H9 (cell line): Measurements from ENCODE around the gene HEATR1. TPM values are rescaled to one million over a fixed set of nuclear protein-coding genes. Genes with fewer than 3 reads are reported as not detected.

Experiments
- DNase-seq: peaks from one replicate; pipeline ENCODE4 v3.0.0-alpha.2; 2017
- H2AFZ ChIP-seq: one replicate; pipeline ENCODE4 v1.6.1; 2013; ENCODE audit warnings: mild to moderate bottlenecking, low read length, control low read depth, moderate library complexity
- H2AK5ac ChIP-seq: 2 replicates; pipeline ENCODE4 v1.6.1; 2013; ENCODE audit warnings: low read length, control low read depth, mixed read lengths; ENCODE audit not compliant: insufficient read length
- H2BK120ac ChIP-seq: one replicate; pipeline ENCODE4 v1.6.1; 2013; ENCODE audit warnings: low read depth, mild to moderate bottlenecking, low read length, control low read depth, inconsistent platforms; ENCODE audit not compliant: poor library complexity, severe bottlenecking
- H2BK12ac ChIP-seq: 2 replicates; pipeline ENCODE4 v1.6.1; 2013; ENCODE audit warnings: low read length, control low read depth, mixed read lengths, low read depth; ENCODE audit not compliant: insufficient read length
- H2BK15ac ChIP-seq: 2 replicates; pipeline ENCODE4 v1.6.1; 2013; ENCODE audit warnings: low read depth, low read length, control low read depth
- H2BK20ac ChIP-seq: one replicate; pipeline ENCODE4 v1.6.1; 2013; ENCODE audit warnings: low read depth, mild to moderate bottlenecking, low read length, control low read depth, inconsistent platforms; ENCODE audit not compliant: poor library complexity, severe bottlenecking
- H2BK5ac ChIP-seq: 2 replicates; pipeline ENCODE4 v1.6.1; 2013; ENCODE audit warnings: low read length, control low read depth, mixed read lengths; ENCODE audit not compliant: insufficient read length
- H3K14ac ChIP-seq: 2 replicates; pipeline ENCODE4 v1.6.1; 2013; ENCODE audit warnings: low read length, control low read depth; ENCODE audit not compliant: insufficient read depth
- H3K18ac ChIP-seq: 2 replicates; pipeline ENCODE4 v1.6.1; 2013; ENCODE audit warnings: low read depth, mild to moderate bottlenecking, mixed read lengths, low read length, control low read depth; ENCODE audit not compliant: insufficient read length
- H3K23ac ChIP-seq: 2 replicates; pipeline ENCODE4 v1.6.1; 2013; ENCODE audit warnings: low read length, control low read depth, mixed read lengths, low read depth; ENCODE audit not compliant: insufficient read length
- H3K23me2 ChIP-seq: 2 replicates; pipeline ENCODE4 v1.6.1; 2013; ENCODE audit warnings: low read depth, mild to moderate bottlenecking, mixed read lengths, low read length, control low read depth; ENCODE audit not compliant: insufficient read length, poor library complexity, severe bottlenecking
- H3K27ac ChIP-seq: 2 replicates; pipeline ENCODE4 v1.5.1; 2013; ENCODE audit warnings: low read length, control low read depth, mixed read lengths, low read depth; ENCODE audit not compliant: insufficient read length
- H3K27me3 ChIP-seq: 2 replicates; pipeline ENCODE4 v1.6.1; 2013; ENCODE audit warnings: low read length, control low read depth, inconsistent platforms; ENCODE audit not compliant: insufficient read depth
- H3K4ac ChIP-seq: 2 replicates; pipeline ENCODE4 v1.6.1; 2013; ENCODE audit warnings: low read depth, mild to moderate bottlenecking, control low read depth, inconsistent platforms, low read length, moderate library complexity
- H3K4me1 ChIP-seq: 2 replicates; pipeline ENCODE4 v1.6.1; 2013; ENCODE audit warnings: low read length, control low read depth, inconsistent platforms; ENCODE audit not compliant: insufficient read depth
- H3K4me2 ChIP-seq: 2 replicates; pipeline ENCODE4 v1.6.1; 2013; ENCODE audit warnings: low read length, control low read depth, mixed read lengths; ENCODE audit not compliant: insufficient read length, insufficient read depth
- H3K56ac ChIP-seq: 2 replicates; pipeline ENCODE4 v1.6.1; 2013; ENCODE audit warnings: low read depth, mild to moderate bottlenecking, mixed read lengths, low read length, control low read depth; ENCODE audit not compliant: insufficient read length
- H3K79me1 ChIP-seq: 2 replicates; pipeline ENCODE4 v1.6.1; 2013; ENCODE audit warnings: low read depth, mild to moderate bottlenecking, moderate library complexity, low read length, control low read depth, inconsistent platforms; ENCODE audit not compliant: insufficient read depth, poor library complexity, severe bottlenecking
- H3K79me2 ChIP-seq: 2 replicates; pipeline ENCODE4 v1.6.1; 2013; ENCODE audit warnings: low read length, control low read depth, inconsistent platforms; ENCODE audit not compliant: insufficient read depth
- H3K9ac ChIP-seq: 2 replicates; pipeline ENCODE4 v1.6.1; 2013; ENCODE audit warnings: low read length, control low read depth, mixed read lengths; ENCODE audit not compliant: insufficient read length; ENCODE audit errors: extremely low read depth
- H3K9me3 ChIP-seq: one replicate; pipeline ENCODE4 v1.6.1; 2013; ENCODE audit warnings: low read depth, low read length, inconsistent platforms; ENCODE audit not compliant: control insufficient read depth
- H3T11ph ChIP-seq: one replicate; pipeline ENCODE4 v1.6.1; 2013; ENCODE audit warnings: mild to moderate bottlenecking, low read length, control low read depth, inconsistent platforms
- H4K20me1 ChIP-seq: one replicate; pipeline ENCODE4 v1.6.1; 2013; ENCODE audit not compliant: control insufficient read depth, insufficient read length, insufficient read depth
- H4K5ac ChIP-seq: 2 replicates; pipeline ENCODE4 v1.6.1; 2013; ENCODE audit warnings: low read depth, mild to moderate bottlenecking, mixed read lengths, low read length, control low read depth; ENCODE audit not compliant: insufficient read length
- H4K8ac ChIP-seq: replicated peaks from 2 replicates; pipeline ENCODE4 v1.6.1; 2013; ENCODE audit warnings: low read length, control low read depth, mixed read lengths, low read depth; ENCODE audit not compliant: insufficient read length
- H4K91ac ChIP-seq: 2 replicates; pipeline ENCODE4 v1.6.1; 2013; ENCODE audit warnings: low read depth, mild to moderate bottlenecking, moderate library complexity, mixed read lengths, low read length, control low read depth; ENCODE audit not compliant: insufficient read length
- H3K27ac Mint-ChIP-seq, 3 experiments: 2 replicates in 2 of 3; 3 replicates in 1 of 3; pipeline ENCODE4 v1.8.0; 2020 to 2021; ENCODE audit warnings: mixed read lengths in 3 of 3, mild to moderate bottlenecking in 1 of 3, moderate library complexity in 1 of 3
- H3K27me3 Mint-ChIP-seq: 2 replicates; pipeline ENCODE4 v1.8.0; 2021; ENCODE audit warnings: low read depth, mild to moderate bottlenecking, moderate library complexity, mixed read lengths
- H3K36me3 Mint-ChIP-seq, 3 experiments: 2 replicates in 2 of 3; 3 replicates in 1 of 3; pipeline ENCODE4 v1.8.0; 2020 to 2021; ENCODE audit warnings: low read depth in 3 of 3, mixed read lengths in 3 of 3; ENCODE audit not compliant: insufficient read depth in 1 of 3
- H3K4me1 Mint-ChIP-seq, 2 experiments: 2 replicates each; pipeline ENCODE4 v1.8.0; 2020; ENCODE audit warnings: mixed read lengths in 2 of 2
- H3K4me3 Mint-ChIP-seq, 2 experiments: 2 replicates in 1 of 2; 3 replicates in 1 of 2; pipeline ENCODE4 v1.8.0; 2020 to 2021; ENCODE audit warnings: mild to moderate bottlenecking in 2 of 2, mixed read lengths in 2 of 2, moderate library complexity in 1 of 2
- H3K9me3 Mint-ChIP-seq, 2 experiments: 2 replicates in 1 of 2; 3 replicates in 1 of 2; pipeline ENCODE4 v1.8.0; 2020; ENCODE audit warnings: mild to moderate bottlenecking in 2 of 2, mixed read lengths in 2 of 2, moderate library complexity in 1 of 2
- CTCF ChIP-seq: fragments of 200-600 bp; sonication (generic); conservative IDR thresholded peaks from 3 replicates; pipeline ENCODE4 v1.8.0; 2021; ENCODE audit warnings: antibody characterized with exemption, mild to moderate bottlenecking
- WGBS: extraction: QIAGEN DNeasy Blood & Tissue Kit; methylation state at CpG from one replicate; pipeline ENCODE4 v1.1.7; 2013; ENCODE audit warnings: missing lambda C conversion rate, low lambda C conversion rate, mixed read lengths; ENCODE audit not compliant: insufficient read length; ENCODE audit errors: extremely low coverage; 5-methylcytosine and 5-hydroxymethylcytosine counted together
- total RNA-seq: library from RNA; stranded (reverse); gene quantifications from 2 replicates; pipeline ENCODE4 v1.2.1, GENCODE V29; 2021

Gene HEATR1
- total RNA-seq, 1 experiment from 2014 or later: 88.2 TPM

GRCh38 chr1:236524142-236524894 is 80.0 kb downstream of the HEATR1 start:
- Histone ChIP-seq H3K4me2 (peak overlapping the region; percentile 84), H3K27ac (no peak overlapping the region)

More at GRCh38 chr1:236524142-236524894, 80.0 kb downstream of the HEATR1 start:
- H2AK5ac ChIP-seq: no peak overlapping the region
- no peaks in the 10 kb centered on the region for H3K4me1 ChIP-seq
- H2BK5ac ChIP-seq: no peak overlapping the region
- H4K5ac ChIP-seq: no peak overlapping the region
- H3K56ac ChIP-seq: no peak overlapping the region
- no peaks in the 10 kb centered on the region for H3K79me1 ChIP-seq
- H2BK20ac ChIP-seq: no peak overlapping the region
- no peak for TF ChIP-seq CTCF
- H3K36me3 Mint-ChIP-seq: peaks cover 0 to 4% (median 0%) of the 10 kb centered on the region in 3 experiments; a peak in 1 of 7 replicates
- peak overlapping the region in 1 of 3 experiments; percentile 90; a peak in 2 of 7 replicates for H3K27ac Mint-ChIP-seq
- H3K4ac ChIP-seq: no peak overlapping the region
- peaks cover 5 to 10% of the 10 kb centered on the region in 2 experiments for H3K4me1 Mint-ChIP-seq
- H3K4me3 Mint-ChIP-seq: peak overlapping the region; percentile 83 to 86
- H4K20me1 ChIP-seq: no peaks in the 10 kb centered on the region
- H3K23ac ChIP-seq: no peak overlapping the region
- H2BK120ac ChIP-seq: no peak overlapping the region
- no peak overlapping the region for H4K8ac ChIP-seq
- peaks cover 13% of the 10 kb centered on the region for H3K23me2 ChIP-seq
- no peak overlapping the region for H4K91ac ChIP-seq
- H3K27me3 Mint-ChIP-seq: peaks cover 18% of the 10 kb centered on the region
- WGBS: no CpG with 5 or more reads among the region's 32 CpGs
- peak; percentile 66 for DNase-seq
- peak overlapping the region; percentile 53 for H3K9ac ChIP-seq
- H3T11ph ChIP-seq: no peak overlapping the region
- H3K18ac ChIP-seq: no peak overlapping the region
- H3K27me3 ChIP-seq: no peaks in the 10 kb centered on the region
- no peaks in the 10 kb centered on the region for H3K9me3 ChIP-seq
- H3K79me2 ChIP-seq: no peaks in the 10 kb centered on the region
- H3K14ac ChIP-seq: peak overlapping the region; percentile 21; the same call in 1 of the 2 replicates
- peak overlapping the region; percentile 33 for H2AFZ ChIP-seq
- no peaks in the 10 kb centered on the region for H3K9me3 Mint-ChIP-seq
- H2BK12ac ChIP-seq: no peak overlapping the region
- no peak overlapping the region for H2BK15ac ChIP-seq
